HG03558 (cell line): ENCODE data around the gene RINL.
"Not testable (repeated sequence)": the region's sequence is repeated elsewhere in the genome, so short reads cannot be mapped to it uniquely, and the experiment has no call there.

Experiments used
- ATAC-seq: cut with Tn5 transposase; IDR thresholded peaks from one replicate; pipeline ENCODE4 v1.9.1; 2021; ENCODE audit warnings: moderate number of reproducible peaks; ENCODE audit not compliant: unreplicated experiment; ENCODE audit errors: extremely low read depth

The RINL gene

DNA sequence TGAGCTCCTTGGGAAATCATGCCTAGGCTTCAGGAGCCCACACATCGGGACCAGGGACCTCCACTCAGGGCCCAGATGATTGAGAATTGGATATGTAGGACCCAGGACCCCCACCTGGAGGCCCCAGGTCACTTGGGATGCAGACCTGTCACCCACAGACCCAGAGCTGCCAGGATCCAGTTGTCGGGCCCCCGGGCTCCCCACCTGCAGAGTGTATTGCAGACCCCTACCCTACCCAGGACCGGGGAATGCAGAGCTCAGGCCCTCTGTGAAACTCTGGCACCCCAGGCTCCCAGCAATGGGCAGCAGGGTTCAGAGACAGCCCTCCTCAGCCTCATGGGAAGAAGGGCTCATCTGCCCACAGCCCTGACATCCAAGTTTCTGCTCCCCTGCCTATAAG, 27.5 kb upstream of the RINL start:
- no peak for ATAC-seq

DNA sequence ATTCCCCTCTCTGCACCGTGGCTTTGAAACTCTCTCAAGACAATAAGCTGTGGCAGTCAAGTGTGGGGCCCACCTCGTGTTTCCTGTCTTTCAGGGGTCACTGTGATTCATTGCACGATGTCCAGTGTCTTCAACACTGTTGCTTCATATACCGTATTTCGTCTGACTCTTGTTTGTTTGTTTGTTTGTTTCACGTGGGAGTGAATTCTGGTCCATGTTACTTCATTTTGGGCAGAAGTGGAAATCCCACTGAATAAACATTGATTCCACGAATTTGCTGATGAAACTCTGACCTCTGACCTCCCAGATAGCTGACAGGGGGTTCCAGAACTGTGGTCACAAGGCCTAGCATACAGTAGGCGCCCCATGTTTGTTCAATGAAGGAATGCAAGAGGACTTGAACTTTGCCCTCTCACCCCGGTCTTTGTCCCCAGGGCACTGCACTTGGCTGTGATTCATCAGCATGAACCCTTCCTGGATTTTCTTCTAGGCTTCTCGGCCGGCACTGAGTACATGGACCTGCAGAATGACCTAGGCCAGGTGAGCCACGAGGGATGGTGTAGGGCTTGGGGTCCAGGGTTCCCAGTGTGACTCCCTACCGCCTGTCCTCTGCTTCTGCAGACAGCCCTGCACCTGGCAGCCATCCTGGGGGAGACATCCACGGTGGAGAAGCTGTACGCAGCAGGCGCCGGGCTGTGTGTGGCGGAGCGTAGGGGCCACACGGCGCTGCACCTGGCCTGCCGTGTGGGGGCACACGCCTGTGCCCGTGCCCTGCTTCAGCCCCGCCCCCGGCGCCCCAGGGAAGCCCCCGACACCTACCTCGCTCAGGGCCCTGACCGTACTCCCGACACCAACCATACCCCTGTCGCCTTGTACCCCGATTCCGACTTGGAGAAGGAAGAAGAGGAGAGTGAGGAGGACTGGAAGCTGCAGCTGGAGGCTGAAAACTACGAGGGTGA, 26.8 kb upstream of the RINL start:
- ATAC-seq: no peak

DNA sequence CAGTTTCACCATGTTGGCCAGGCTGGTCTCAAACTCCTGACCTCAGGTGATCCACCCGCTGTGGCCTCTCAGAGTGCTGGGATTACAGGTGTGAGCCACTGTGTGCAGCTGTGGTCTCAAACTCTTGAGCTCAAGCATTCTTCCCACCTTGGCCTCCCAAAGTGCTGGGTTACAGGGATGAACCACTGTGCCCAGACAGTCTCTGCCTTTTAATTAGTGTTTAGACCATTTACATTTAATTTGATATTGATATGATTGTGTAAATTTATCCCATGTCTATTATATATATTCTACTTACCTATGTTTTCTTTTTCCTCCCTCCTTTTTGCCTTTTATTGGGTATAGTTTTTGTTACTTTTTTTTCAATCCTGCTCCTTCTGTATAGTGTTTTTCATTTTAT, 23.6 kb upstream of the RINL start:
- ATAC-seq: no peak

DNA sequence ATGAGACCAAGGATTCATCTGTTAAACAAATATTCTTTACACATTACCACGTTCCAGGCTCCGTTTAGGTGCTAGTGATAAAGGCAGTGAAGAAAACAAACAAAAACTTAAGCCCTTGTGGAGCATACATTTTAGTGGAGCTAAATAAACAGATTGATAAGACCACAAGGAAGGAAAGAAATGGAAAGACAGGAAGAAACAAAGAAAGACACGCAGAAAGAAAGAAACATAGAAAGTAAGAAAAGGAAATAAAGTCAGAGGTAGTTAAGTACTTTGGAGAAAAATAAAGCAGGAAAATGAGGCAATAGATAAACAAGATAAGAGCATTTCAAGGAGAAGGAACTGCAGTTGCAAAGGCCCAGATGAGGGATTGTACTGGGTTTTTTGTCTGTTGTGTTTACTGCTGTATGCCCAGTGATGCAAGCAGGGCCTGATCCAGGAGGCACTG, 22.7 kb upstream of the RINL start:
- no peak for ATAC-seq

DNA sequence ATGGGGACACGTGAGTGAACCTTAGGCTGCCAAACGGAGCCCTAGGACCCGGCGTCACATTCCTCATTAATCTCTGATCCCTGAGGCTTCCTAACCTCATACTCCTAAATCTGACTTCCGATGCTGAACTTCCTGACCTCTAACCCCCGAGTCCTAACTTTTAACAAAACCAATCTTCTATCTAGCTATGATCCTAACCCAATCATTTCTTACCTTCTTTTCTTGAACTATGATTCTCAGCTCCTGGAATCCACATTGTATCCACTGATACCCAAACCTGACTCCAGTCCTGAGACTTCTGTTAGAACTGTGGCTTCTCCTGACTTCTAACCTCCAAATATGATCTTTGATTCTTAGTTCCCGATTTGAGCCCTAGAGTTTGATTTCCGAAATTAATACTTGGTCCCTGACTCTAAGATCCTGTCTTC, 22.1 kb upstream of the RINL start:
- no peak for ATAC-seq

DNA sequence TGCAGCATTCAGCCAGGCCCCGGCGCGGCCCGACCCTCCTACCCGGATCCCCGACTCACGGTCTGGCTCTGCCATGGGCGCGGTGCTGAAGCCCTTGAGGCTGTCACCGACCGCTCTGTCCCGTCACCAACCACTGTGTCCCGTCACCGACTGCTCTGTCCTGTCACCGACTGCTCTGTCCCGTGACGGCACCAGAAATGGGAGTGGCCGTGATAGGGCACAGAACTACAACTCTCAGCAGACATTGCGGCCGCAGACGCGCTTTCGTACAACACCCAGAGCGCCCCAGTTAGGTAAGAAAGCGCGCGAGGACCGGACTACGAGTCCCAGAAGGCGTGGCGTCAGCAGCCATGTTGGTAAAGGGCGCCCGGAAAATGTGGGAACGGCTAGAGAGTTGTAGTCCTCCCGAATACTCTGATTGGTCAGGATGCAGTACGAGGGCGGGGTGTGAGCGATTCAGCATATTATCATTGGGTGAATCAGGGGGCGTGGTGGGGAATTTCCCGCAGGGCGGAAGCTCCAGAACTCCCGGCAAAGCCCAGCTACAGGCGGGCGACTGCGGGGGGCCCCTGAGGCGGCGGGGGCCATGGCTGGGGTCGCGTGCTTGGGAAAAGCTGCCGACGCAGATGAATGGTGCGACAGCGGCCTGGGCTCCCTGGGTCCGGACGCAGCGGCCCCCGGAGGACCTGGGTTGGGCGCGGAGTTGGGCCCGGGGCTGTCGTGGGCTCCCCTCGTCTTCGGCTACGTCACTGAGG, 21.5 kb upstream of the RINL start, which contains the start of the genes NFKBIB and SIRT2:
Gene NFKBIB (plus strand): TSS at position 523 of the 755 bp plus-strand sequence. CDS start 64 bp downstream, at position 587.
Gene SIRT2 (minus strand): TSS at position 172 of the 755 bp plus-strand sequence. CDS start 97 bp downstream, at position 75.
- peak; percentile 82 for ATAC-seq

DNA sequence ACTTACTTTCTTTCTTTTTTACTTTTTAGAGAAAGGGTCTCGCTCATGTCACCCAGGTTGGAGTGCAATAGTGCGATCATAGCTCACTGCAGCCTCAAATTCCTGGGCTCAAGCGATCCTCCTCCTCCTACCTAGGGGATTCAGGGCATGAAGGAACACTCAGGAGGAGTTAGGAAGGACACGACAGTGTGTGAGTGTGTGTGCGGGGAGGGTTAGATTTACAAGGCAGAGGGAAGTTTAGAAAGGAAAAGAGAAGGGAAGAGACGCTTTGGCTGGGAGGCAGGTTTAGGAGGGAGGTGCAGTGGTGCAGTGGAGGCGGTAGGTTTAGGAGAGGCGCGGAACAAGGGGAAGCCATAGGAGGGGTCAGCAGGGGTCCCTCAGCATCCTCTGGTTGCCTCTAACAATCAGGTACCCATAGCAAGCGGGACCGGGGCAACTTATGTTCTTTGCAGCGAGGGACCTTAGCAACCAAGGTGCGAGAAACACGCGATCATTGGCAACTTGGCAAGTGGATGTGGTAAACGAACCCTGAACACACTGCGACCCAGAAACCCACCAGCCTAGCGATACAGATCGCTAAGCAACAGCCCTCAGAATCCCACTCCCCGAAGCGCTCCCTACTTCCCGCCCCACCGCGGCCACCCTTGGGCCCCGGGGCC, 20.8 kb upstream of the RINL start:
- ATAC-seq: no peak

DNA sequence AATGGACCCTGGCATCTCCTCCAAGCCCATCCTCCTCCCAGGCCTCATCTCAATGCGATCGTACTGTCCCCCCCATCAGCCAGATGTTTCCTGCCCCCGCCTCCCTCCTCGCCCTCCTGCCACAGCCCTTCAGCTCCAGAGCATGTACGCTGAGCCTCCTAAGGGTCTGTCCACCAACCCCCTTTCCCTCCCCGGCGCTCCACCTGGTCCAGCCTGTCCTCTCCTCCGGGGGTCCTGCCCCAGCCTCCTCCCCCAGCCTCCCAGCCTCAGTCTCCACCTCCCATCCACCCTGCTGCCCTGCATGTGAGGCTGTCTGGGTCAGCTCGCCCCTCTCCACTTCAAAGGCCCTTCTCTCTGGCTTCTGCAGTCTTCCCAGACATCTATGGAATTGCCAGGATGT, 16.9 kb upstream of the RINL start:
- no peak for ATAC-seq

DNA sequence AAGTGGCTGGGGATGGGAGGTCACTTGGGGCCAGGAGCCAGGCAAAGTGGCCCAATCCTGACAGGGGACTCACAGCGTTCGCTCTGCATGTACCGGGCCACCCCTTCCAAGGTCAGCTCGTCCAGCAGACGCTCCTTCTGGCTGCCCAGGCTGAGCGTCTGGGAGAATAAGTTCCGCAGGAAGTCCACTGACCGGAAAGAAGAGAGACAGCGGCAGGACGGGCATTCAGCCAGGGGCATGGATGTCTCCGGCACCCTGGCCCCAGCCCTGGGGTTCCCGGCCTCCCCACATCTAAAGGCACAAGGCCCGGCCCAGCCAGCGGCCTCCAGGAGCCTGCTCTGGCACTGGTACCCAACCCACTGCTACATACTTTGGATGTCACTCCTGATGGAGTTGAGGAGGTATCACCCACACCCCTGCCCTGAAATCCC, 15.3 kb upstream of the RINL start:
- ATAC-seq: no peak

DNA sequence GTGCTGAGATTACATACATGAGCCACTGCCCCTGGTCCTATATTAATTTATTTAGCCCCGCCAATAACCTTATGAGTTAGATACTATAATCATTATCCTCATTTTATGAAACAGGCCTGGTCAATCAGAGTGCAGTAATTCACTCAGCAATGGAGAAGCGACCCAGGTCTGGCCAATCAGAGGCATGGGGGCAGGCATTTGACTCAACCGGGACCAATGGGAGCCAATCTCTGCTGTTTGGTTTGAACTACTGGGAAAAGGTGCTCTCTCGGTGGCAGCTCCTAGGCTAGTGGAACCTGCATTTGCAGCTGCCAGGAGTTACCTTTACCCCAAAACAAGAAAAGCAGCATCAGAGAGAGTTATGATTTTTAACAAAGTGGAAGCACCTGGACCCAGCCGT, 14.8 kb upstream of the RINL start:
- ATAC-seq: no peak

DNA sequence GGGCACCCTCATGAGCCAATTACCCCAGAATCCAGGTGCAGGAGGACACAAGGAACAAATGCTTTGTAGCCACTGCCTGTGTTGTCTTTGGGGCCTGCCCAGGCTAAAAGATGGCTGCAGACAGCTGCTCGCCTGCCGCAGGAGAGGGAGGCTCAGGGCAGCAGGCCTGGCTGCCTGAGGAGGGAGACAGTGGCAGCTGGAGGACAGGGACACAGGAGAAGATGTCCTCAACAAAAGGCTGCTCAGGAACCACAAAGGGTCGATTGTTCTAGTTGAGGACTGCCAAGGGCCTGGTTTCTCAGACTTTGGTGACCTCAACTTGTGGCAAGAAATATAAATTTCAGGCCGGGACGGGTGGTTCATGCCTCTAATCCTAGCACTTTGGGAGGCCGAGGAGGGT, 13.7 kb upstream of the RINL start:
- ATAC-seq: no peak

DNA sequence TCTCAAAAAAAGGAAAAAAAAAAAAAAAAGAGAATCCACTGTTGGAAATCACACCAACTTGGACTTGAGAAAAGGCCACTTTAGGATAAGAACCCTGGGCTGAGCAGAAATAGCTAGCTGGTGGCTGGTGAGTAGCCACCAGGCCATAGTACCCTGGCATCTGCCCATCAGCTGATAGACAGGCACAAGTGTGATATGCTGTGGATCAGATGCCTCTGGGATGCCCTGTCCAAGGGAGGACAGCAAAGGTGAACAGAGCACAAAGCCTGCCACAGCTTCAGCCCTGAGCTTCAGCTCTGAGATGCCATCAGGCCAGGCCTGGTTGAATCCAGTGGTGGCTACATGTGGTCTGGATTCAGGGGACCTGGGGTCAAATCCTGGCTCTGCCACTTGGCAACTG, 12.6 kb upstream of the RINL start:
- no peak for ATAC-seq

DNA sequence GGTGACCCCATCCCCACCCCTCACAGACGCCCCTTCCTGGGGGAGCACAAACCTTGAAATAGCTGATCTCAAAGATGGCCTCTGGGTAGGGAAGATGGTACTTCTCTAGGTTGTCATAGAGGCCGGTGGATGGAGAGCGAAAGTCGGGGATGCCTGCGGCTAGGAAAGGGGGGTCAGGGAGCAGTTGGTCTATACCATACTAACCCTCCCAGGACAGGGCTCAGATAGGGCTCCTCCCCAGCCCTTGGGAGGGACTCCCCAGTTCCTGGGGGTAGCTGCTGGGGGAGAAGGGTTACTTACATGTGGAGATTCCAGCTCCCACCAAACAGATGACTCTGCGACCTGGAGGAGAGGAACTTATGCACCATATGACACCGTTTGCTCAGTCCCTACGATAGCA, 11.7 kb upstream of the RINL start:
- no peak for ATAC-seq

DNA sequence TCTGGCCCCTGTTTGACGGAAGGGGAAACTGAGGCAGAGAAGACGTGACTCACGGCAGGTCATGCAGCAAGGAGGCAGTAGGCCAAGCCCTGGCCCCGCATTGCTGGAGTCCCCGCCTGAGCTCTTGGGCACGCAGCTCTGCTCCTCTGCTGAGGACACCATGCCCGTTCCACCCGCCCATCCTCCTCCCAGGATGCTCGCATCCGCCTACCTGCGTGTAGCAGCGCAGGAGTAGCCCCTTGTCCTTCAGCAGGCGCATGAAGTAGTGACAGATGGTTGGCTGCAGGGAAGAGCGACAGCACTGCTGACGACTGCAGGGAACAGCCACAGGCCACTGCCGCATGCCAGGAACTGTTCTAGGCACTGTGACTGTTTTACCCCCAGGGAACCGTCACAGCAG, 10.8 kb upstream of the RINL start:
- no peak for ATAC-seq

DNA sequence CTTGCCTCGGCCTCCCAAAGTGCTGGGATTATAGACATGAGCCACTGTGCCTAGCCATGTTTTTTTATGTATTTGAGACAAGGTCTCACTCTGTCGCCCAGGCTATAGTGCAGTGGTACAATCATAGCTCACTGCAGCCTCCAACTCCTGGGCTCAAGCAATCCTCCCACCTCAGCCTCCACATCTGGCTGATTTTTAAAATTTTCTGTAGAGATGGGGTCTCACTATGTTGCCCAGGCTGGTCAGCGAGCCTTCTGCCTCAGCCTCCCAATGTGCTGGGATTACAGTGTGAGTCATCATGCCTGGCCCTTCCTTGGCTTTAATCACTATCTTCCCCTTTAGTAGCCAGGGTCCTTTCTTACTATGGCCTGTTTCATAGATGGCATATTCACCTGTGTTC, 6.6 kb upstream of the RINL start:
- not testable (repeated sequence) for ATAC-seq

DNA sequence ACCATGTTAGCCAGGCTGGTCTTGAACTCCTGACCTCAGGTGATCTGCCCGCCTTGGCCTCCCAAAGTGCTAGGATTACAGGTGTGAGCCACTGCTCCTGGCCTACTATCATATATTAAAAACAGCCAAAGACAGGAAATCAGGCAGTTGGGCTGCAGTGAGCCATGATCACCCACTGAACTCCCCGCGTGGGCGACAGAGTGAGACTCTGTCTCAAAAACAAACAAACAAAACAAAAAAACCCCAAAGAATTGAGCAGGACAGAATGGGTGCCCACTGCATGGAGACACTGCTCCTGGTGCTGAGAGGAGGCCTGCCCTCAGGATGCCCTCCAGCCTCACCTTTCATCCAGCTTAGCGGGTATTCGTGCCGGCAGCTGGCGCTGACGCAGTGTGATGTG, 5.2 kb upstream of the RINL start:
- ATAC-seq: no peak

DNA sequence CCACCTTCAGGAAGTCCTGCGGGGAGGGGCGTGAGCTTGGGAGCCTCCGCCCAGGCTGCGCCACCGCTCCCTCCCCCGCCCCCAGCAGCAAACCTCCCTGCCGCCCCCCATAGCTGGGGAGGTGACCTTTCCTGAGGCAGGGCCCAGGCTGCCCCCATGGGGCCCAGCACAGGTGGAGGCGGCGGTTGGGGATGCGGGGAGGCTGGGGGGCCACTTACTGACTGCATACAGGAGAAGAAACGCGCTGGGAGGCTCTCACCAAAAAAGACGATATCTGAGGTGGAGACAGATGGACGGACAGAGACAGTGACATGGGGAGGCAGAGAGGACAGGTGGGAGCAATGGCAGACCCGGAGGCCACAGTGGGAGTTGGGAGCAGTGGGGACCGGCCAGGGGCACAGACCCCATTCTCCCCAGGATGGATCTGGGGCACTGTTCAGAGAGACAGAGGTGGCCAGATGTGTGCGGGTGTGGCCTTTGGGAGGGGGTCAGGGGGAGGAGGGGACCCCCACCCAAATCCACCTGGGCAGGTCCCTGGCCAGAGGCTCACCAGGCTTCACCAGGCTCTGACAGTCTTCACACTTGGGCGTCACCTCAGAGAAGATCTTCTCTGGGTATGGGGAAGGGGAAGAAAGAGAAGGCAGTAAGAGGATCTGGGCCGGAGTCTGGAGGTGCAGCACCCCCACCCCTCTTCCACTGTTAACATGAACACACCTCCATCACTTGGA, 3.0 kb upstream of the RINL start:
- no peak for ATAC-seq

DNA sequence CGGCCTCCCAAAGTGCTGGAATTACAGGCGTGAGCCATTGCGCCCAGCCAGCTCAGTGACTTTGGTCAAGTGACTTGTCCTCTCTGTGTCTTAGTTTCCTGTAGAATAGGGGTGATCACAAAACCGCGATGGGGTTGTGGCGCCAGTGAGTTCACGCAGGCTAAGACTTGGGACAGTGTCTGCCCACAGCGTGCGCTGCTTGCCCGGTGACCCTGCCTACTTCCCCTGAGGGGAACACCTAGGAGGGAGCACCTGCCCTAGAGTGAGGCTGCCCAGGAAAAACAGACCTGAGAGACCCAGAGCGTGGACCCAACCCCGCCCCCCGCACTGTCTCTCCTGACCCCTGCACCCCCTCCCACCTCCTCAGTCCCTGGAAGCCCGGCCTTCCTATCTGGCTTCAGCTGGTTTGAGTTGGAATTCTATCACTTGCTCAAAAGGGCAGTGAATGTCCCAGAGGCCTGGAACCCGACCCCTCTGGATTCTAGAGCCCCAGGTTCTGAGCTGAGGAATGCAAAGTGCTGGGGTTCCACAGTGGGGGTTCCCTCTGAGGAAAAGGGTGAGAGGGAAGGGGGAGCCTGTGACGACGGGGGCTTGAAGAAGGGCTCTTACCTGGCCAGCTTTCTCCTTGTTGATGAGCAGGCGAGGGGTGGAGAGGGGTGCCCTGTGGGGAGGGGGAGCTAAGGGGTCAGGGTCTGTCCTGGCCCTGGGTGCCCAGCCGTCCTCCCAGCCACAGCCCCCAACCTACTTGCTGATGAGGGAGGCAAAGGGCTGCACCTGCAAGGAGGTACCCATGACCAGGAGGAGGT, 2.2 kb upstream of the RINL start:
- ATAC-seq: no peak

DNA sequence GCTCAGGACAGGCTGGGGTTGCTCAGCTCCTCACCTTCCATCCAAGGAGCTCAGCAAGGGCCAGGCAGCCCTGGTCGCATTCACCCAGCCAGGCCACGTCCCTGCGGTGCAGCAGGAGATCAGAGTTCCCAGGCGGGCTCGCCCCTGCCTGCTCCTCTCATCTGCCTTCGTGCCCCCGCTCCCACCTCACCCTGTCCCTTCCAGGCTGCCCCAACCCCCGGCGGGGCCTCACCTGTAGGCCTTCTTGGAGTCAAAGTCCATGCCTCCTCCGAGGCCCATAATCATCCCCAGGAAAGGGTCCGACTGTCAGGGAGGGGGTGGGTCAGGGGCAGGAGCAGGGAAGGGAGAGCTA, 1.3 kb upstream of the RINL start:
- no peak for ATAC-seq
